ENCODE results near the gene ITGA3.

GRCh38 chr17:50078430-50078829 lies 22.5 kb downstream of the ITGA3 start:
- TF ChIP-seq CTCF (conservative IDR thresholded peaks at IDR 0.05 in 1 of 2, IDR thresholded peaks at IDR 0.05 in 1 of 2; ENCODE audit: extremely low read depth in 1 of 2, insufficient read depth in 1 of 2, low read depth in 1 of 2, low read length in 2 of 2): no peak
- no peak for TF ChIP-seq EZH2 (IDR thresholded peaks at IDR 0.05; ENCODE audit: borderline replicate concordance, low read length)

All from mammary epithelial cell (primary cell).